NCI-H187 treated with DMSO at 0.1 percent for 48 hours (cell line): Measurements from ENCODE around the gene RBM15.
A peak's percentile ranks its signal among the peaks of the same experiment; 100 is the strongest.

ENCODE experiments used
- DNase-seq: peaks from one replicate; lab custom pipeline; 2025; lab: John Stamatoyannopoulos, UW

The RBM15 gene

GRCh38 chr1:110319332-110320167 is 19.6 kb upstream of the RBM15 start:
- DNase-seq = no peak

- no peak for DNase-seq
These were observed 19.0 kb upstream of the RBM15 start for GRCh38 chr1:110320168-110320518.

DNA sequence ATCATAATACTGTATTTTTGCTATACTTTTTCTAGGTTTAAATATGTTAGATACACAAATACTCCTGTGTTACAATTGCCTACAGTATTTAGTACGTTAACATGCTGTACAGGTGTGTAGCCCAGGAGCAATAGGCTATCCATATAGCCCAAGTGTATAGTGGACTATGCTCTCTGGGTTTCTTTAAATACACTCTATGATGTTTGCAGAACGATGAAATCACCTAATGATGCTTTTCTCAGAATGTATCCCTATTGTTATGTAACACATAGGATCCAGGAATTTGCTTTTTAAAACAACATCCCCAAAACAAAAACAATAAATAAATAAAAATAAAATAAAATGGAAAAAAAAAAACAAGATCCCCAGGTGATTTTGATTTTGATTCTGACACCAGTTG is 18.1 kb upstream of the RBM15 start:
- no peak for DNase-seq

- DNase-seq = no peak
These were observed 17.3 kb upstream of the RBM15 start for GRCh38 chr1:110321846-110322245.

- no peak for DNase-seq
These were observed 14.5 kb upstream of the RBM15 start for GRCh38 chr1:110324667-110325066.

DNA sequence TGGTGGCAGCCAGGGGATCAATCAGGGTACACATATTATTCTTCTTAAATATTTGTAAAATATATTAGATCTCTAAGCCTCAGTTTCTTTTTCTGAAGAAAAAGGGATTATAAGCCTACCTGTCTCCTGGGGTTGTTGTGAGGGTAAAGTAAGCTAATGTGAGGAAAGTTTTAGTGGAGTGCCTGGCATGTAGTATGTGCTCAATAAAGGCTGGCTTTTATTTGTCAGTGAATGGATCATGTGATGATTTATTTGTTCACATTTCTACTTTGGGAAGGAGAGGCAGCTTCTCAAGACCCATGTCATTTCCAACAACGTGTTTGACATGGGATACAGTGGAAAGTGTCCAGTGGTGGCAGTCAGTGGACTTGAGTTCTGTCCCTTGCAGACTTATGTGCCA is 12.4 kb upstream of the RBM15 start:
- no peak for DNase-seq

DNA sequence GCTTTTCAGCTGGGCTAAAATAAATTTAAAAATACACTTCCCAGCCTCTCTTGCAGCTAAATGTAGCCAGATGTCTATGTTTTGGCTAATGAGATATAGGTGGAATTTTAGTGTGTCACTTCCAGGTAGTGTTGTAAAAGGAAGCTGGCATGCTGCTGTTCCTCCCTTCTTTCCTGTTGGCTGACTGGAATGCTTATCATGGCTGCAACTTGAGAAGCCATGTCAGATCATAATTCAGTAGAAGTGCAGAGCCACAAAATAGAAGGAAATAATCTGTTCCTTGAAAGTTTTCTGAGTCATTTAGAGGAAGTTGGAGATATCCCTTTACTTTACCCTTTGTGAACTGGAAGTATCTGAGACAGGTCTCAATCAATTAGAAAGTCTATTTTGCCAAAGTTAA is 10.9 kb upstream of the RBM15 start:
- no peak for DNase-seq

DNA sequence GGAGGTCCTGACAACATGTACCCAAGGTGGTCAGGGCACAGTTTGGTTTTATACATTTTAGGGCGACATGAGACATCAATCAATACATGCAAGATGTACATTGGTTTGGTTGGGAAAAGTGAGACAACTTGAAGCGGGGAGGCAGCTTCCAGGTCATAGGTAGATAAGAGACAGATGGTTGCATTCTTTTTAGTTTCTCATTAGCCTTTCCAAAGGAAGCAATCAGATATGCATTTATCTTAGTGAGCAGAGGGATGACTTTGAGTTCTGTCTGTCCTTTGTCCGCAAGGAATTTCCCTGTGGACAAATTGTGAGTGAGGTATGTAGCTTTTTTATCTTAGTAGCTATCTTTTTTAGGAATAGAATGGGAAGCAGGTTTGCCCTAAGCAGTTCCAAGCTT is 10.5 kb upstream of the RBM15 start:
- DNase-seq = no peak

DNA sequence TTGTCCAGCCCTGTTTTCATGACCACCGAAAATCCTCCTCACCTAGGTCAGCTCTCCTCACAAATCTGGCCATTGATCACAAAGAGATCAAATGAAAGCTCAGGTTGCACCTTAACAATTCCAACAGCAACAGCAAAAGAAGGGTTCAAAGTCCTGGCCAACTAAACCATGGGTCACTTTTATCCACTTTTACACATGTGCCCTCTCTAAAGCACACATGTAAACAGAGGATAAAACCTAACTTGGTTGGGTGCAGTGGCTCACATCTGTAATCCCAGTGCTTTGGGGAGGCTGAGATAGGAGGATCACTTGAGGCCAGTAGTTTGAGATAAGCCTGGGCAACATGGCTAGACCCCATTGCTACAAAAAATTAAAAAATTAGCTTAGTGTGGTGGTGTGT is 3.9 kb upstream of the RBM15 start:
- no peak for DNase-seq

DNA sequence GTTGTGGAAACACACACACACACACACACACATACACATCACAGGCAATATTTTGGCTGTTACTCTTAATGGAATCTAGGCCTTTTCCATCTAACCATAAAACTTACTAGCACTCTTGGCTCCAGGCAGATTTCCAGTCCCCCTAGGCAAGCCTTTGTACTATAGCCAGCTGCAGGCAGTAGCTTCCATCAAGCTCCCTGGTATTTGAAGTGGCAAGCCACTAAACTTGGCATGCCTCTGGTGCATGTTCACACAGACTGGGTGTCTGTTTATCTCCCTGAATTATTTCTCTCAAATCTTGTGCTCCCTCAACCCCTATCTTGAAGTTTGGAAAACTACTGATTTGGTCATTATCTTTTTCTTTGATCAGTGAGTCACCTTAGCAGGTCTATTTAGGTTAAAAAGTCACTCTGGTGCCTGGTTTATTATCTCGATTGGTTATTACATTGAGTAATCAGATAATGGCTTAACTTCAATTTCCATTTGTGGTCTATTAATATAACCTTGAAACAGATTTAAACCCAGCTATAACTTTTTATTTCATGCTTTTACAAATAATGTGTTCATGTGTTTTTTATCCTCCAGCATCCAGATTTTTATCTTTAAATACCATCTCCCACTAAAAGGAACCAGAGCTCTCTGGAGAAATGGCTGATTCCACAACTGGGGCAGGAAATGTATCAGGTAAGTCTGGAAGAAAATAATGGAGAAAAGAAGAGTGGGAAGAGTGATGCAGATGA is 2.7 kb upstream of the RBM15 start:
- DNase-seq = no peak

GRCh38 chr1:110337704-110338308 is 1.4 kb upstream of the RBM15 start:
- DNase-seq = no peak

GRCh38 chr1:110338309-110338885 is 780 bp upstream of the RBM15 start:
- DNase-seq = peak; percentile 44

GRCh38 chr1:110339407-110340206 is 430 bp downstream of the RBM15 start:
- no peak for DNase-seq

GRCh38 chr1:110340207-110340468 is 961 bp downstream of the RBM15 start:
- no peak for DNase-seq

GRCh38 chr1:110341146-110341871 is 2.1 kb downstream of the RBM15 start:
- DNase-seq = no peak

GRCh38 chr1:110341872-110342331 is 2.7 kb downstream of the RBM15 start:
- DNase-seq = no peak

DNA sequence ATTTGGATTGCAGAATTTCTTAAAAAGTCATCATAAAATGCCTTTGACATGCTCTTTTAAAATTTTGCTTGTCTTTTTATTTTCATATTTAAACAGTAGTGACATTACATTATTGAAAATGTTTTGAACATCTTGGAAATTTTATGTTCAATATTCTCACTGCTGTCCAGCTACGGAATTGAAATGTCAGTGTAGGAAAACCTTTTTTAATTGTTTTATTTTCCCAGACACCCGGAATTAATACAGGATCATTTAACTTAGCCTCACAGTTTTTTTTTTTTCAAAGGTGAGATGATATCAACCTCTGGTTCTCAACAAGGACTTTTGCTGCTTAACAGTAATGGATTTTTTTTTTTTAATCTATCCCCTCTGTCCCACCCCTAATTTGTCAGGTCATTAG is 4.1 kb downstream of the RBM15 start:
- DNase-seq = no peak

GRCh38 chr1:110344152-110344551 is 5.0 kb downstream of the RBM15 start:
- DNase-seq = no peak

GRCh38 chr1:110345480-110345879 is 6.3 kb downstream of the RBM15 start:
- no peak for DNase-seq

- DNase-seq = no peak
These were observed 7.5 kb downstream of the RBM15 start for GRCh38 chr1:110346690-110347089.

DNA sequence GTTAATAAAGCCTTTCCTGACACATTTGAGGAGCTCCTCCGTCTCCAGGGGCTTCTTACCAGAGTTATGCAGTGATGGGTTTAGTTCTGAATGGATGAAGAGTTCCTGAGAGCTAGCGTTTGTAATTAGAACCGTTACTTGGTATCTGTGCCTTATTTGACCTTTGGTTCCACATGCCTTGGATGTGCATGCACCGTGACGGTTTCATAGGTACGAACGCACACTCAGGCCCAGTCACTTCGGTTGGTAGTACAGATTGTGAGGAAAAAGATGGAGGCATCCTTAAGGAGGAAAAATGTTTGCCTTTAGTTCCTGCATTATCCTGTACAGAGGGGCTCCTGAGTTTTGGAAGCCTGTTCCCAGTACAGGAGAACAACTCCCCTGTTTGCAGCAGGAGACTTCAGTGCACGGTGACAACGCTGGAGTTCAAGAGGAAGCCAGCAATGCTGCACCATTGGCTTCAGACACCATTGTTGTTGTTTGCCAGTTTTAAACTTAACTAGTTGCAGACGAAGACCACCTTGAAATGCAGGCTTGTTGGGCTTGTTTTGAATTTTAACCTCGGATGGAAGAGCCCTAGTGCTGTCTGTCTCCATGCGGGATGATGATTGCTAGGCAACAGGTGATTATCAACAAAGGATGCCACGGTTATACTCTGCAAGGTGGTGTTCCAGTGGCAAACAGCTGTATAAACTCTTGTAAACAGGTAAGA is 8.2 kb downstream of the RBM15 start:
- DNase-seq = no peak
